ENCODE results near the gene ZC3H10. TPM values are rescaled to one million over a fixed set of nuclear protein-coding genes. Genes with fewer than 3 reads are reported as not detected.

The ZC3H10 gene
- total RNA-seq, 1 experiment from 2014 or later: 11.3 TPM

DNA sequence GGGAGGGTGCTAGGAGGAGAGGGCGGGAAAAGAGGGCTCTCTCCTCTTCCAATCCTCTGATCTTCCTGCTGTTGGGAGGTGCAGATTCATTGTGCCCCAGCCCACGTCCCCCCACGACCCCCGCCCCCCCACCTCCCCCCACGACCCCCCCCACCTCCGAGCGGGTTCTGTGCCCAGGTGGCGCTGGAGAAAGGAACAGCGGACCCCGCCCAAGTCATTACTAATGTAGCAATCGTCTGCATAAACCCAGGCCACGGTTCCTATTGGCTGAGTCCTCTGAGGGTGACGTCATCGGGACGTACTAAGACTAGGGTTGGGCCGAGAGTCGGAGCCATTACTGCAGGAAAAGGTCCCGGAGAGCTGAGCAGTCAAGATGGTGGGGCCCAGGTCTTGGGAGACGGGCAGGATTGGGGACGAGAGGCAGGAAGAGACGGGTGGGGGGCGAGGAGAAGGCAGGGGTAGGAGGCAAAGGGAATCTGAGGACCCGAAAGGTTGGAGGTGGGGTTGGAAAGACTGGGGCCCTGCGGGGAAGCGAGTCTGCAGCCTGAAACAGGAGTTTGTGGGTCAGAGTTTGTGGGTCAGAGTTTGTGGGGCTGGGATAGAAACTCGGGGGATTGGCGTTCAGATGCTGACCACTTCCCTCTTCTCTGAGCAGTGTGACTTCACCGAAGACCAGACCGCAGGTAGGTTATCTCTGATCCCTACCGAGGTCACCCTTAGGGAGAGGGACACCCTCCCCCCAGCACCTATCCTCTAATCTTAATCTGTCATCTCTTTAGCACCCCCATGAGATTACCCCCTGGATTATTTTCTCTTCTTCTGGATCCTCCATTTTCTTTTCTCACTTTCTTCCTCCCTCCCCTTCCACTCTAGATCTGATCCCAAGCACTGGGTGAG lies 40.2 kb downstream of the ZC3H10 start, which contains the start of gene MYL6 (continued):
- TF ChIP-seq, protein P1, sequence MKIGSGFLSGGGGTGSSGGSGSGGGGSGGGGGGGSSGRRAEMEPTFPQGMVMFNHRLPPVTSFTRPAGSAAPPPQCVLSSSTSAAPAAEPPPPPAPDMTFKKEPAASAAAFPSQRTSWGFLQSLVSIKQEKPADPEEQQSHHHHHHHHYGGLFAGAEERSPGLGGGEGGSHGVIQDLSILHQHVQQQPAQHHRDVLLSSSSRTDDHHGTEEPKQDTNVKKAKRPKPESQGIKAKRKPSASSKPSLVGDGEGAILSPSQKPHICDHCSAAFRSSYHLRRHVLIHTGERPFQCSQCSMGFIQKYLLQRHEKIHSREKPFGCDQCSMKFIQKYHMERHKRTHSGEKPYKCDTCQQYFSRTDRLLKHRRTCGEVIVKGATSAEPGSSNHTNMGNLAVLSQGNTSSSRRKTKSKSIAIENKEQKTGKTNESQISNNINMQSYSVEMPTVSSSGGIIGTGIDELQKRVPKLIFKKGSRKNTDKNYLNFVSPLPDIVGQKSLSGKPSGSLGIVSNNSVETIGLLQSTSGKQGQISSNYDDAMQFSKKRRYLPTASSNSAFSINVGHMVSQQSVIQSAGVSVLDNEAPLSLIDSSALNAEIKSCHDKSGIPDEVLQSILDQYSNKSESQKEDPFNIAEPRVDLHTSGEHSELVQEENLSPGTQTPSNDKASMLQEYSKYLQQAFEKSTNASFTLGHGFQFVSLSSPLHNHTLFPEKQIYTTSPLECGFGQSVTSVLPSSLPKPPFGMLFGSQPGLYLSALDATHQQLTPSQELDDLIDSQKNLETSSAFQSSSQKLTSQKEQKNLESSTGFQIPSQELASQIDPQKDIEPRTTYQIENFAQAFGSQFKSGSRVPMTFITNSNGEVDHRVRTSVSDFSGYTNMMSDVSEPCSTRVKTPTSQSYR (CRISPR knock-in tag; IDR thresholded peaks at IDR 0.05): no peak
- TF ChIP-seq KAT7 (CRISPR knock-in tag; IDR thresholded peaks at IDR 0.05; ENCODE audit: borderline replicate concordance) (no peak), MYBL2 (CRISPR knock-in tag; IDR thresholded peaks at IDR 0.05) (no peak), ESRRA (CRISPR knock-in tag; IDR thresholded peaks at IDR 0.05; ENCODE audit: borderline replicate concordance) (no peak), ZNF317 (CRISPR knock-in tag; IDR thresholded peaks at IDR 0.05; ENCODE audit: borderline replicate concordance, low read depth) (no peak), ZMAT4 (CRISPR knock-in tag; IDR thresholded peaks at IDR 0.05) (peak; percentile 87), OVOL2 (CRISPR knock-in tag; IDR thresholded peaks at IDR 0.05; ENCODE audit: borderline replicate concordance) (peak; percentile 17; the same call in 1 of the 2 replicates), CREM (CRISPR knock-in tag; IDR thresholded peaks at IDR 0.05) (peak; percentile 44; the same call in 1 of the 2 replicates), FOXP4 (CRISPR knock-in tag; IDR thresholded peaks at IDR 0.05) (no peak)
- TF ChIP-seq, protein P2, sequence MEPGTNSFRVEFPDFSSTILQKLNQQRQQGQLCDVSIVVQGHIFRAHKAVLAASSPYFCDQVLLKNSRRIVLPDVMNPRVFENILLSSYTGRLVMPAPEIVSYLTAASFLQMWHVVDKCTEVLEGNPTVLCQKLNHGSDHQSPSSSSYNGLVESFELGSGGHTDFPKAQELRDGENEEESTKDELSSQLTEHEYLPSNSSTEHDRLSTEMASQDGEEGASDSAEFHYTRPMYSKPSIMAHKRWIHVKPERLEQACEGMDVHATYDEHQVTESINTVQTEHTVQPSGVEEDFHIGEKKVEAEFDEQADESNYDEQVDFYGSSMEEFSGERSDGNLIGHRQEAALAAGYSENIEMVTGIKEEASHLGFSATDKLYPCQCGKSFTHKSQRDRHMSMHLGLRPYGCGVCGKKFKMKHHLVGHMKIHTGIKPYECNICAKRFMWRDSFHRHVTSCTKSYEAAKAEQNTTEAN (CRISPR knock-in tag; IDR thresholded peaks at IDR 0.05): peak; percentile 38; the same call in 1 of the 2 replicates
- TF ChIP-seq, protein P3, sequence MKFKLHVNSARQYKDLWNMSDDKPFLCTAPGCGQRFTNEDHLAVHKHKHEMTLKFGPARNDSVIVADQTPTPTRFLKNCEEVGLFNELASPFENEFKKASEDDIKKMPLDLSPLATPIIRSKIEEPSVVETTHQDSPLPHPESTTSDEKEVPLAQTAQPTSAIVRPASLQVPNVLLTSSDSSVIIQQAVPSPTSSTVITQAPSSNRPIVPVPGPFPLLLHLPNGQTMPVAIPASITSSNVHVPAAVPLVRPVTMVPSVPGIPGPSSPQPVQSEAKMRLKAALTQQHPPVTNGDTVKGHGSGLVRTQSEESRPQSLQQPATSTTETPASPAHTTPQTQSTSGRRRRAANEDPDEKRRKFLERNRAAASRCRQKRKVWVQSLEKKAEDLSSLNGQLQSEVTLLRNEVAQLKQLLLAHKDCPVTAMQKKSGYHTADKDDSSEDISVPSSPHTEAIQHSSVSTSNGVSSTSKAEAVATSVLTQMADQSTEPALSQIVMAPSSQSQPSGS (CRISPR knock-in tag; IDR thresholded peaks at IDR 0.05; ENCODE audit: borderline replicate concordance, low read depth): peak; percentile 23; the same call in 1 of the 2 replicates
- TF ChIP-seq, protein P4, sequence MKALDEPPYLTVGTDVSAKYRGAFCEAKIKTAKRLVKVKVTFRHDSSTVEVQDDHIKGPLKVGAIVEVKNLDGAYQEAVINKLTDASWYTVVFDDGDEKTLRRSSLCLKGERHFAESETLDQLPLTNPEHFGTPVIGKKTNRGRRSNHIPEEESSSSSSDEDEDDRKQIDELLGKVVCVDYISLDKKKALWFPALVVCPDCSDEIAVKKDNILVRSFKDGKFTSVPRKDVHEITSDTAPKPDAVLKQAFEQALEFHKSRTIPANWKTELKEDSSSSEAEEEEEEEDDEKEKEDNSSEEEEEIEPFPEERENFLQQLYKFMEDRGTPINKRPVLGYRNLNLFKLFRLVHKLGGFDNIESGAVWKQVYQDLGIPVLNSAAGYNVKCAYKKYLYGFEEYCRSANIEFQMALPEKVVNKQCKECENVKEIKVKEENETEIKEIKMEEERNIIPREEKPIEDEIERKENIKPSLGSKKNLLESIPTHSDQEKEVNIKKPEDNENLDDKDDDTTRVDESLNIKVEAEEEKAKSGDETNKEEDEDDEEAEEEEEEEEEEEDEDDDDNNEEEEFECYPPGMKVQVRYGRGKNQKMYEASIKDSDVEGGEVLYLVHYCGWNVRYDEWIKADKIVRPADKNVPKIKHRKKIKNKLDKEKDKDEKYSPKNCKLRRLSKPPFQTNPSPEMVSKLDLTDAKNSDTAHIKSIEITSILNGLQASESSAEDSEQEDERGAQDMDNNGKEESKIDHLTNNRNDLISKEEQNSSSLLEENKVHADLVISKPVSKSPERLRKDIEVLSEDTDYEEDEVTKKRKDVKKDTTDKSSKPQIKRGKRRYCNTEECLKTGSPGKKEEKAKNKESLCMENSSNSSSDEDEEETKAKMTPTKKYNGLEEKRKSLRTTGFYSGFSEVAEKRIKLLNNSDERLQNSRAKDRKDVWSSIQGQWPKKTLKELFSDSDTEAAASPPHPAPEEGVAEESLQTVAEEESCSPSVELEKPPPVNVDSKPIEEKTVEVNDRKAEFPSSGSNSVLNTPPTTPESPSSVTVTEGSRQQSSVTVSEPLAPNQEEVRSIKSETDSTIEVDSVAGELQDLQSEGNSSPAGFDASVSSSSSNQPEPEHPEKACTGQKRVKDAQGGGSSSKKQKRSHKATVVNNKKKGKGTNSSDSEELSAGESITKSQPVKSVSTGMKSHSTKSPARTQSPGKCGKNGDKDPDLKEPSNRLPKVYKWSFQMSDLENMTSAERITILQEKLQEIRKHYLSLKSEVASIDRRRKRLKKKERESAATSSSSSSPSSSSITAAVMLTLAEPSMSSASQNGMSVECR (CRISPR knock-in tag; IDR thresholded peaks at IDR 0.05; ENCODE audit: borderline replicate concordance): no peak

All from WTC11 (cell line).